NCI-H524 (cell line): Measurements from ENCODE around the gene GTF2A1L.
"Not testable (repeated sequence)": the region's sequence is repeated elsewhere in the genome, so short reads cannot be mapped to it uniquely, and the experiment has no call there.

Experiments
- DNase-seq, 2 experiments: peaks; one replicate each; lab custom pipeline; 2025; lab: John Stamatoyannopoulos, UW

Gene GTF2A1L

GRCh38 chr2:48699348-48699930, 81.8 kb downstream of the GTF2A1L start:
- DNase-seq: no peak

GRCh38 chr2:48703621-48704020, 86.0 kb downstream of the GTF2A1L start:
- not testable (repeated sequence) for DNase-seq

GRCh38 chr2:48707466-48707865, 89.8 kb downstream of the GTF2A1L start:
- no peak for DNase-seq

GRCh38 chr2:48709096-48710034, 91.7 kb downstream of the GTF2A1L start:
- no peak for DNase-seq

GRCh38 chr2:48711343-48711742, 93.7 kb downstream of the GTF2A1L start:
- no peak for DNase-seq

GRCh38 chr2:48712151-48712550, 94.5 kb downstream of the GTF2A1L start:
- no peak for DNase-seq

GRCh38 chr2:48713647-48714046, 96.0 kb downstream of the GTF2A1L start:
- DNase-seq: no peak

- no peak for DNase-seq
Observed at GRCh38 chr2:48714245-48714644, 96.6 kb downstream of the GTF2A1L start.

GRCh38 chr2:48715042-48715899, 97.6 kb downstream of the GTF2A1L start:
- DNase-seq: peak in 1 of 2 experiments; percentile 4

- DNase-seq: peak; percentile 8 to 80
Observed at GRCh38 chr2:48715956-48716355, 98.3 kb downstream of the GTF2A1L start.

- DNase-seq: no peak
Observed at GRCh38 chr2:48717846-48718245, 100.2 kb downstream of the GTF2A1L start.

- no peak for DNase-seq
Observed at GRCh38 chr2:48719480-48720177, 102.0 kb downstream of the GTF2A1L start.

GRCh38 chr2:48721158-48721557, 103.5 kb downstream of the GTF2A1L start:
- DNase-seq: no peak

GRCh38 chr2:48722391-48722790, 104.7 kb downstream of the GTF2A1L start:
- DNase-seq: no peak

- DNase-seq: no peak
Observed at GRCh38 chr2:48723129-48723528, 105.5 kb downstream of the GTF2A1L start.

GRCh38 chr2:48724278-48724677, 106.6 kb downstream of the GTF2A1L start:
- DNase-seq: no peak

GRCh38 chr2:48725696-48726494, 108.2 kb downstream of the GTF2A1L start:
- DNase-seq: no peak

- DNase-seq: no peak
Observed at GRCh38 chr2:48727560-48727959, 109.9 kb downstream of the GTF2A1L start.

GRCh38 chr2:48728295-48728694, 110.6 kb downstream of the GTF2A1L start:
- no peak for DNase-seq

GRCh38 chr2:48728840-48729239, 111.2 kb downstream of the GTF2A1L start:
- no peak for DNase-seq
